T-helper 17 cell (primary cell): ENCODE results near the gene HARS1. TPM values are rescaled to one million over a fixed set of nuclear protein-coding genes. Genes with fewer than 3 reads are reported as not detected.
"Not testable (repeated sequence)": the region's sequence is repeated elsewhere in the genome, so short reads cannot be mapped to it uniquely, and the experiment has no call there.

Experiments
- ATAC-seq: fragments of 150-1000 bp; cut with Tn5 transposase; 2 replicates; pipeline ENCODE4 v1.10.0; 2021; ENCODE audit warnings: mild to moderate bottlenecking, moderate library complexity
- DNase-seq, 3 donors: peaks; one replicate each; pipeline versions ENCODE4 v3.0.0 to v3.0.0-alpha.2; 2020 to 2021
- H3K9me3 ChIP-seq: one replicate; pipeline ENCODE4 v1.7.0; 2013; ENCODE audit warnings: low read length, mild to moderate bottlenecking; ENCODE audit not compliant: control insufficient read depth, poor library complexity, severe bottlenecking
- H3K27ac Mint-ChIP-seq: one replicate; pipeline ENCODE4 v1.8.0; 2022; ENCODE audit warnings: mild to moderate bottlenecking, moderate library complexity, mixed read lengths
- H3K27me3 Mint-ChIP-seq: one replicate; pipeline ENCODE4 v1.8.0; 2022; ENCODE audit warnings: mixed read lengths
- H3K36me3 Mint-ChIP-seq: one replicate; pipeline ENCODE4 v1.8.0; 2022; ENCODE audit warnings: low read depth, mixed read lengths
- H3K4me1 Mint-ChIP-seq: one replicate; pipeline ENCODE4 v1.8.0; 2022; ENCODE audit warnings: mild to moderate bottlenecking, mixed read lengths
- H3K4me3 Mint-ChIP-seq: one replicate; pipeline ENCODE4 v1.8.0; 2022; ENCODE audit warnings: mild to moderate bottlenecking, moderate library complexity, mixed read lengths
- total RNA-seq, 4 donors: library from RNA in 2 of 4; stranded (reverse) in 2 of 4; gene quantifications; one replicate each; pipeline ENCODE4 v1.2.3 and lab custom pipeline; 2022 to 2026

HARS1 gene
- total RNA-seq, 2 donors from 2014 or later, result 44.8 to 49.3 TPM

DNA sequence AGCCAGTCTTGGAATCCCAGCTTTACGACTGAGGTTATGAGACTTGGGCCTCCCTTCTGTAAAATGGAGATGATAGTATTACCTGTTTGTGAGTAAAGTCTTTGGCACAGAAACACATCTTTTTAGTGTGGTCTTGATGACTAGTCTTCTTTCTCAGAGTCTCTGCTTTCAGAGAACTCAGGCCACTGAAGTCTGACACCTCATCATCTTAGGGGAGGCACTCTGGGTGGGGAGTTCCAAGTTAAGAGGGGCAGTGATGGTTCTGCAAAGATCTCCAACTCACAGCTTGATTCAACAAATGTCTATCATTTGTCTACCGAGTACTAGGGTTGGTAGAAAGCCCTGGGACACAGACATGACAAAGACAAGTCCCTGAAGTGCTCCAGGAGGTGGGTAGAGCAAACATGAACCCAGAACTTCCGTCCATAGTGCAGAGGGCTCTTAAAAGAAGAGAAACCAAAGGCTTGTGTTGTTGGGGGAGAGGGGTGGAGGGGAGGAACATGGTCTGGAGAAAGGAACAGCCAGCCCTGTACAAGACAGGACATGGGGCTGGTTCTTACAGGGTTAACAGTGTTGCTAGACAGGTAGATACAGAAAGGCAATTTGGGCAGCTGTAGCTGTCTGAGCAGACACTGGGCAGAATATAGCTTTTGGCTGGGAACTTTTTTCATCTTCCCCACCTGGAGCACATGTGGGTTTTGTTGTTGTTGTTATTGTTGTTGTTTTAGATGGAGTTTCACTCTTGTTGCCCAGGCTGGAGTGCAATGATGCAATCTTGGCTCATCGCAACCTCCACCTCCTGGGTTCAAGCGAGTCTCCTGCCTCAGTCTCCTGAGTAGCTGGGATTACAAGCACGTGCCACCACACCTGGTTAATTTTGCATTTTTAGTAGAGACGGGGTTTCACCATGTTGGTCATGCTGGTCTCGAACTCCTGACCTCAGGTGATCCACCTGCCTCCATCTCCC is 55.6 kb downstream of the HARS1 start:
- H3K4me1 Mint-ChIP-seq, result peaks cover 42% of the 10 kb centered on the region
- H3K27ac Mint-ChIP-seq, result peak overlapping the region; percentile 11
- no peaks in the 10 kb centered on the region for H3K9me3 ChIP-seq
- peaks cover 6% of the 10 kb centered on the region for H3K27me3 Mint-ChIP-seq
- ATAC-seq (no peak), DNase-seq (no peak)
- H3K36me3 Mint-ChIP-seq, result peaks cover 3% of the 10 kb centered on the region
- H3K4me3 Mint-ChIP-seq, result no peak overlapping the region

GRCh38 chr5:140634103-140634502 is 57.1 kb downstream of the HARS1 start:
- no peaks in the 10 kb centered on the region for H3K9me3 ChIP-seq
- H3K36me3 Mint-ChIP-seq, result peaks cover 3% of the 10 kb centered on the region
- peaks cover 36% of the 10 kb centered on the region for H3K4me1 Mint-ChIP-seq
- DNase-seq (no peak), ATAC-seq (no peak)
- peak overlapping the region; percentile 11 for H3K27ac Mint-ChIP-seq
- peaks cover 6% of the 10 kb centered on the region for H3K27me3 Mint-ChIP-seq
- H3K4me3 Mint-ChIP-seq, result no peak overlapping the region

GRCh38 chr5:140633501-140633900 is 57.7 kb downstream of the HARS1 start:
- no peak for ATAC-seq
- Mint-ChIP-seq H3K27ac (peak overlapping the region; percentile 86), H3K4me3 (peak overlapping the region; percentile 92), H3K4me1 (peaks cover 30% of the 10 kb centered on the region), H3K36me3 (peaks cover 3% of the 10 kb centered on the region), H3K27me3 (peaks cover 7% of the 10 kb centered on the region)
- H3K9me3 ChIP-seq, result no peaks in the 10 kb centered on the region
- DNase-seq, result no peak

DNA sequence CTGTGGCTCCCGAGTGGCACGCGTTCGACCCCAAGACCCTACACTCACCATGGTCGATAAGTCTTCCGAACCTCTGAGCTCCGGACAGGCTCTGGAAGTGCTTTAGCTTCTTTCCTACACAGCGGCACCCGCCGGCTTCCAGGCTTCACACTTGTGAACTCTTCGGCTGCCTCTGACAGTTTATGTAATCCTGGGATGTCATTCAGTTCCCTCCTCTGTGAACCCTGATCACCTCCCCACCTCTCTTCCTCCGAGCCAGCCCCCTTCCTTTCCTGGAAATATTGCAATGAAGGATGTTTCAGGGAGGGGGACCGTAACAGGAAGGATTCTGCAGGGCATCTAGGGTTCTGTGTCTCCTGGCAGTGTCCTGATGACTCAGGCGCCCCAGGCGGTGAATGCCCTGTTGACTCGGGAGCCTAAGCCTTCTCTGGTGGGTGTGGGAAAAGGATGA is 58.1 kb downstream of the HARS1 start, which contains the start of gene CD14:
CD14 (minus strand) TSS at position 155 of the 451 bp plus-strand sequence; CDS start at position 51, 104 bp downstream.
- ATAC-seq (peak; percentile 15), DNase-seq (no peak)
- peaks cover 10% of the 10 kb centered on the region for H3K27me3 Mint-ChIP-seq
- H3K4me1 Mint-ChIP-seq, result peaks cover 28% of the 10 kb centered on the region
- H3K36me3 Mint-ChIP-seq, result peaks cover 3% of the 10 kb centered on the region
- H3K9me3 ChIP-seq, result no peaks in the 10 kb centered on the region
- H3K4me3 Mint-ChIP-seq, result peak within 1 kb of the TSS; percentile 92
- H3K27ac Mint-ChIP-seq, result peak within 1 kb of the TSS; percentile 86

DNA sequence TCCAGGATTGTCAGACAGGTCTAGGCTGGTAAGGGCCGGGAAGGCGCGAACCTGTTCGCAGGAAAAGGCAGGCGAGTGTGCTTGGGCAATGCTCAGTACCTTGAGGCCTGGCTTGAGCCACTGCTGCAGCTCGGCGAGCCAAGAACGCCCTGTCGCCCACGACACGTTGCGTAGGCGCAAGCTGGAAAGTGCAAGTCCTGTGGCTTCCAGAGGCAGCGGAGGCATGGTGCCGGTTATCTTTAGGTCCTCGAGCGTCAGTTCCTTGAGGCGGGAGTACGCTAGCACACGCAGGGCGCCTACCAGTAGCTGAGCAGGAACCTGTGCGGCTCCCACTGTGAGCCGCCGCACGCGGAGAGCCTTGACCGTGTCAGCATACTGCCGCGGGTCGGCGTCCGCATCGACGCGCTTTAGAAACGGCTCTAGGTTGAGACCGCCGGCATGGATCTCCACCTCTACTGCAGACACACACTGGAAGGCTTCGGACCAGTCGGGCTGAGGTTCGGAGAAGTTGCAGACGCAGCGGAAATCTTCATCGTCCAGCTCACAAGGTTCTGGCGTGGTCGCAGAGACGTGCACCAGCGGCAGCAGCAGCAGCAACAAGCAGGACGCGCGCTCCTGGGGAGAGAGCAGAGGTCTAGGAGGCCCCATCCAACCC is 58.7 kb downstream of the HARS1 start:
- peaks cover 3% of the 10 kb centered on the region for H3K36me3 Mint-ChIP-seq
- peak overlapping the region; percentile 86 for H3K27ac Mint-ChIP-seq
- H3K27me3 Mint-ChIP-seq, result peaks cover 10% of the 10 kb centered on the region
- peak; percentile 85 for ATAC-seq
- DNase-seq, result peak; percentile 20 to 34 (median 23)
- H3K4me1 Mint-ChIP-seq, result peaks cover 28% of the 10 kb centered on the region
- peak overlapping the region; percentile 92 for H3K4me3 Mint-ChIP-seq
- H3K9me3 ChIP-seq, result no peaks in the 10 kb centered on the region

DNA sequence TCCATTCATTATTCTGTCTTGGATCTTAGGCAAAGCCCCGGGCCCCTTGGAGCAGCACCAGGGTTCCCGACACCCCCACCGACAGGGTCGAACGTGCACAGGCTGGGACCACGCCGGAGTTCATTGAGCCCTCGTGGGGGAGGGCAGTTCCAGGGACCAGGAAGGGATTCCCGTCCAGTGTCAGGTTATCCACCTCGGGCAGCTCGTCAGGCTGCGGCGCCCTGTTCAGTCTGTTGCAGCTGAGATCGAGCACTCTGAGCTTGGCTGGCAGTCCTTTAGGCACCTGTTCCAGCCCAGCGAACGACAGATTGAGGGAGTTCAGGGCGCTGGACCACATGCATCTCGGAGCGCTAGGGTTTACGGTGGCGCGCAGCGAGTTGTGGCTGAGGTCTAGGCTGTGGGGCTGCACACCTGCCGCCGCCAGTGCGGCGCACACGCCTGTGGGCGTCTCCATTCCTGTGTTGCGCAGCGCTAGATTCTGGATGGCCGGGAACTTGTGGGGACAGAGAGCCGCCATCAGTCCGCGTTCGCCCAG is 59.3 kb downstream of the HARS1 start:
- Mint-ChIP-seq H3K27ac (peak overlapping the region; percentile 86), H3K4me3 (peak overlapping the region; percentile 92), H3K4me1 (peaks cover 27% of the 10 kb centered on the region), H3K27me3 (peaks cover 10% of the 10 kb centered on the region), H3K36me3 (peaks cover 3% of the 10 kb centered on the region)
- H3K9me3 ChIP-seq, result no peaks in the 10 kb centered on the region
- DNase-seq, result peak in 2 of 3 donors; percentile 13 to 21
- ATAC-seq, result peak; percentile 79

GRCh38 chr5:140631036-140631417 is 60.1 kb downstream of the HARS1 start:
- Mint-ChIP-seq H3K4me1 (peaks cover 25% of the 10 kb centered on the region), H3K27me3 (peaks cover 10% of the 10 kb centered on the region), H3K36me3 (peaks cover 3% of the 10 kb centered on the region), H3K27ac (peak overlapping the region; percentile 14), H3K4me3 (peak overlapping the region; percentile 82)
- no peak for DNase-seq
- H3K9me3 ChIP-seq, result no peaks in the 10 kb centered on the region
- ATAC-seq, result no peak

- H3K4me3 Mint-ChIP-seq, result peak overlapping the region; percentile 82
- peak overlapping the region; percentile 14 for H3K27ac Mint-ChIP-seq
- no peaks in the 10 kb centered on the region for H3K9me3 ChIP-seq
- DNase-seq (no peak), ATAC-seq (no peak)
- peaks cover 10% of the 10 kb centered on the region for H3K27me3 Mint-ChIP-seq
- H3K36me3 Mint-ChIP-seq, result peaks cover 3% of the 10 kb centered on the region
- peaks cover 25% of the 10 kb centered on the region for H3K4me1 Mint-ChIP-seq
These were observed 60.7 kb downstream of the HARS1 start for GRCh38 chr5:140630292-140631035.

GRCh38 chr5:140628711-140629110 is 62.5 kb downstream of the HARS1 start:
- H3K4me1 Mint-ChIP-seq, result peaks cover 21% of the 10 kb centered on the region
- H3K36me3 Mint-ChIP-seq, result peaks cover 3% of the 10 kb centered on the region
- DNase-seq, result no peak
- H3K27ac Mint-ChIP-seq, result no peak overlapping the region
- peaks cover 10% of the 10 kb centered on the region for H3K27me3 Mint-ChIP-seq
- H3K4me3 Mint-ChIP-seq, result no peak overlapping the region
- ATAC-seq, result no peak
- H3K9me3 ChIP-seq, result no peaks in the 10 kb centered on the region

DNA sequence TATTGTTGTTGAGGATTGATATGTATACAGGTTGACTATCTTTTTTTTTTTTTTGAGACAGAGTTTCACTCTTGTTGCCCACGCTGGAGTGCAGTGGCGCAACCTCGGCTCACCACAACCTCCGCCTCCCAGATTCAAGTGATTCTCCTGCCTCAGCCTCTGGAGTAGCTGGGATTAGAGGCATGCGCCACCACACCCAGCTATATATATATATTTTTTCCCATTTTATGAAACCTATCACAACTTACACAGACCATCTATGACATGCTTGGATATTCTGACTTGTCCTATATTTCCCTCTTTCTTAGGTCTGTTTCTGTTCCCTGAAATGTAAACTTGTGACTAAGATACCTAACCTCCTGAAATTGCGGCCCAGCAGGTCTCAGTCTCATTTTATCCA is 63.2 kb downstream of the HARS1 start:
- no peak for DNase-seq
- Mint-ChIP-seq H3K4me3 (no peak overlapping the region), H3K36me3 (peaks cover 3% of the 10 kb centered on the region), H3K27me3 (peaks cover 10% of the 10 kb centered on the region), H3K4me1 (peaks cover 15% of the 10 kb centered on the region), H3K27ac (no peak overlapping the region)
- H3K9me3 ChIP-seq, result no peaks in the 10 kb centered on the region
- no peak for ATAC-seq

GRCh38 chr5:140624886-140625285 is 66.3 kb downstream of the HARS1 start:
- not testable (repeated sequence) for H3K9me3 ChIP-seq, H3K36me3 Mint-ChIP-seq, H3K4me1 Mint-ChIP-seq, H3K4me3 Mint-ChIP-seq, H3K27ac Mint-ChIP-seq, ATAC-seq, DNase-seq
- peaks cover 19% of the 10 kb centered on the region for H3K27me3 Mint-ChIP-seq
